ENCODE results near the gene VPS26C.

The VPS26C gene

DNA sequence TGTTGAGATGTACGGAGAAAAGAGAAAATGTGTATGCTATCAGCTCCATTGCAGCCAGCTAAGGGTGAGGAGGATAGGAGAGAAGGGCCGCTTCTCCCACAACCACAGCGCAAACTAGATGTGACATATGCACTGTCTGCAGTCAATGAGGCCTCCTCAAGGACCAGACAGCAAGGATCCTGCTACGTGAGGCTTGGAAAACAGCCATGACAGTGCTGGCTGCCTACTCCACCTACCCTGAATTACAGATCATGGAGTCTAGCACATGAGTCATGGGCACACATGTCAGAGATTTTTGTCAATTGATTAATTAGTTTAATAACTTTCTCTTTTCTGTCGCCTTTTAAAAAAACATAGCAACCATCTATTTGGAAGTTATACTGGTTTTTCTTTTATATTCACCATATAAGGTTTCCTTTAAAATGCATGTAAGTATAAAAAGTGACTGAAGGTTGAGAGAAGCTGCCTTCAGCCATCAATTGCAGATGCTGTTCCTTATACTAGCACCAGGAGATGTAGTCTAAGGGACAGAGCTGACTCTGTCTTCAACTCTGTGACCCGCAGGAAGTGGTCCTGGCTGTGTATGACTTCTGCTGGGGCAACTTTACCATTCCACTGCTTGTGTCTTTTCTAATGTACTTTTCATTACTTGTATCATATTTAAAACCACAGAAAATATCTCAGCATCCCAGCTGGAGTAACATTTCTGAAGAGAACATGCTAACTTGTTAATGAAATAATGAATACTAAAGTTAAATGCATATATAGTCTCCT is 3.1 kb downstream of the VPS26C start:
- no peak for DNase-seq

DNA sequence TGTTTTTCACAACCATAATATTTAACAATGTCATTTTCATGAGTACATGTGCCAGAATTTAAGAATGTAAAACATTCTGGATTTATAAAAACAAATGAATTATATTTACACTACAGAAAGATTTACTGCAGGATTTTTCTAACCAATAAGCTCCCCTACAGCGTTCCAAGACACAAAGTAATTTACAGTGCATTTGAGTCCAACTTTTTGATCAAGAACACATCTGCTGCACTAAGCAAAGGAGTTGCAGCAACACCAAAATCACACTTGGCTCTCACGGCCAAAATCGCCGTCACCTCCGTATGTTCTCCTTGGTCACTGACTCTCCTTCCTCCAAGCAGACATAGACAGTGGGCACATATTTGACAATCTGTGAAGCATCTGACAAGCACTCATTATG is 7.7 kb downstream of the VPS26C start:
- DNase-seq: no peak

DNA sequence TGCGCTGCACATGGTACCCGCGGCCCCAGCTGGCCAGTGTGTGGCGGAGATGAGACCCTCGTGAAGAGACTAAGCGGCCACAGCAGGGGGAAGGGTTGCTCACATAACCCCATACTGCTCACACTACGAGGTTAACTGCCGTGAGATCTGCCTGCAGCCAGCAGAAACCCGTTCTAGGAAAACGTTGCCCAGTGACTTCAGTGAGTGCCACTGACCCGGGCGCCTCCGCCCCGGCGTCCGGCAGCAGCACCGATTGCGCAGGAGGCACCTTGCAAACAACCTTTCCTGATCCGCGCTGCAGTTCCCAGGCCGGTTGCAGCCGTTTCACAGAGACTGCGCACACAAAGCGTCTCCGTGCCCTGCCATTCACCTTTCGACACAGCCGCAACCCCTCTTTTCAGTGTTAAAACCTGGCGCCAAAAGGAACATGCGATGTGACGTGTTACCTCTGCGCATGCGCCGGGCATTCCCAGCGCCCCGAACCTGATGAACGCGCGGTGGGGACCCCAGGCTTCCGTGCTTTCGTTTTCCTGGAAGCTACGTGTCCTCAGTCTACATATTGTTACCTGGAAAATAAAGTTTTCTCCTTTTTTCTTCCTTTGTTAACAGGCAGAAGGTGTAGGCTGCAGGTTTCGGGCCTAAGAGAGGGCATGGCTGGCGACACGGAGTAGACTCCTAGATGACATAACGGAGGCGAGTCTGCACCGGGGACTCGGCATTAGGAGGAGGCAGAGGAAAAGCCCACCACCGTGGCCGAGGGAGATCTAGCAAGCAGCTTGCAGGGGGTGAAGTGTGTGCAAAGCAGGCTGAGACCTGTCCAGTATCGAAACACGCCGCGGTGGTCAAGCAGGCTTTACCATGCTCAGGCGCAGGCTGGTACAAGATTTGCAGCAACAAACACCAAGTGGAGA is 8.9 kb downstream of the VPS26C start:
- peak; percentile 81 for DNase-seq

- DNase-seq: peak; percentile 8
Measured at GRCh38 chr21:37257511-37257966, 9.6 kb downstream of the VPS26C start.

DNA sequence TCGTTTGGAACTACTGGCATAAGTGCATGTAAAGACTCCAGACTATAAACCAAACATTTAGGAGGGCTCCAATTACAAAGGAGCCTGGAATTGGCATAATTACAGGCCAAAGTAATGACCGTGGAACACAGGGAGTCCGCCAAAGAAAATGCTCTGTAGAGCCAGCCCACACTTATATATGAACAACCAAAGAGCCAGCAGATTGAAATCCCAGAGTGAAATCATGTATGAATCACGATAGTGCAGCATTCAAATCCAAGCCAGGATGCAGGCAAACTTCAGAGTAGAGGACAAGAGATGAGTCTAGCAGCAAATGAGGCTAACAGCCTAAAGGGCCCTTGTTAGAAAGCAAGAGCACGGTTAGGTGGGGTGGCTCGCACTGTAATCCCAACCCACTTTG is 13.1 kb downstream of the VPS26C start:
- DNase-seq: no peak

GRCh38 chr21:37251294-37251634 is 15.9 kb downstream of the VPS26C start:
- no peak for DNase-seq

- DNase-seq: no peak
Measured at GRCh38 chr21:37249112-37249904, 17.8 kb downstream of the VPS26C start.

- no peak for DNase-seq
Measured at GRCh38 chr21:37248298-37248697, 18.8 kb downstream of the VPS26C start.

DNA sequence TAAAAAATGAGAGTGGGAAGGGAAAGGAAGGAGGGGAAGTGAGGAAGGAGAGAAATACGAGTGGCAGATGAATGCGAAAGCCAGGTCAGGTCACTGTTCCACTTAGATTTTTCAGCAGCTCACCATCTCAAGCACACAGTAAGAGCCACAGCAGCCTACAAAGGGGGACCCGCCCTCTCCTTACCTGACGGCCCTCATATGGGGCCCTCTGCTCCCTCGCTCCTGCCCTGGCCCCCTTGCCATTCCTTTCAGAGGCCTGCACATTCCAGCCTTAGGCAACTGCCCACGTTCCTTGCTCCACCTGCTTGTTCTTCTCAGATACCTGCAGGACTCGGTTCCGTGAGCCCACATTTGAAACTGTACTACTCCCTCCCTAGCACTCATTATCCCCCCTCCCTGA is 22.0 kb downstream of the VPS26C start:
- DNase-seq: no peak

DNA sequence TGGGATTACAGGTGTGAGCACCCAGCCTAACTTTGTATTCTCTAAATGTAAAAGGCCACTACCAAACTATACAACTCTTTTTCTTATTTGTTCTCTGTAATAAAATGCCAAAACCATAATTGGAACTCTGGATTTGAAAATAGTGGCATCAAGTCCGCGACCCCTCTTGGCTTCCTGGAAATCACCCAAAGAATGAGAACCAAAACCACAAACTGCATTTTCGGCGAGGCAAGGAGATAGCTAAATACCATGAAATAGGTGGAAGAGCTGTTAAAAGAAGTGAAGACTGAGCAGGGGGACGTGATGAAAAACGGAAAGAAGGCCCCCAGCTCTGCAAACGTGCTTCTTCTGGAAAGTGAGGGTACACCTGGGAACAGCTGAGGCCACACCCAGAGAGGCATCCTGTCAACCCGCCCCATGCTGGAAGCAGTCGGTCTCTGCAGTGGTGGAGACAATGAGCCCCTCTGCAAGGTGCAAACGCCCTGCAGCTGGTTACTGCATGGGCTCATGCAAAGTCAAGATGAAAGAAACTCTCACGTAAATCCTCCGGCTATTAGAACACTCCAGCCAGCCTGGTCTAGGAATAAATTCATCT is 22.5 kb downstream of the VPS26C start:
- peak; percentile 28 for DNase-seq

- no peak for DNase-seq
Measured at GRCh38 chr21:37243961-37244360, 23.2 kb downstream of the VPS26C start.

GRCh38 chr21:37241426-37241825 is 25.7 kb downstream of the VPS26C start:
- DNase-seq: no peak

DNA sequence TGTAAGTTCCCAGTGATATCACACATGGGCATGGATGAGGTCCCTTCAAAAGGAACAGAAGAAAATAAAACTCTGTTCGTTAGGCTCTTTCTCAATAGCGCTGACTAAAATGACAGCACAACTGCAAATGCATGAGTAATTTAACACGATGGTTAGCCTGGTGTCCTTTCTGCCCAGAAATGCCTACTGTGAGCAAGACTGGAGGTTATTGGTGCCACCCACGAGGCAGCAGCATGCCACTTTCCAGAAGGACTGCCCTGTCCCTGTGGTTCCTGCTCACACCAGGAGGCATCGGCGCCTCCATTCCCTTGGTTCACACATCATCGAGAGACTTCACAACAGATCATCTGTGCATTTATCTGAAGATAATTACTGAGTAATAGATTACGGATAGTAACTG is 26.2 kb downstream of the VPS26C start:
- DNase-seq: no peak

DNA sequence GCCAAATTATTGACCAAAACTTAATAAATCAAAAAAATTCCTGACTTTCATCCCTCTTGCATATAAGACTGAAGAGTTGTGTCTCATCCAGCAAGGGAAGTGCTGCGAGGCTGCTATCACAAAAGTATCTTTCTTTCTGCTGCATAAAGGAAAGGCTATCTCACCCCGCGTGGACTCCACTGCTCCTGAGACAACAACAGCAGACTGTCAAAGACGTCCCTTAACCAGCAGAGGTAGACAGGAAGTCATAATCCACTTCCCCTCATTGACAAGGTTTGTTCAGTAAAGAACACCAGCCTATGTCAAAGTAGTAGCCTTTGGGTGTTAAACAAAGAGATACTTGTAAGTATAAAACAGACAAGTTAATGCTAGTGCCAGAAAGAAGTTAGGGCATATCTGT is 29.4 kb downstream of the VPS26C start:
- peak; percentile 19 for DNase-seq

- no peak for DNase-seq
Measured at GRCh38 chr21:37237346-37237745, 29.8 kb downstream of the VPS26C start.

DNA sequence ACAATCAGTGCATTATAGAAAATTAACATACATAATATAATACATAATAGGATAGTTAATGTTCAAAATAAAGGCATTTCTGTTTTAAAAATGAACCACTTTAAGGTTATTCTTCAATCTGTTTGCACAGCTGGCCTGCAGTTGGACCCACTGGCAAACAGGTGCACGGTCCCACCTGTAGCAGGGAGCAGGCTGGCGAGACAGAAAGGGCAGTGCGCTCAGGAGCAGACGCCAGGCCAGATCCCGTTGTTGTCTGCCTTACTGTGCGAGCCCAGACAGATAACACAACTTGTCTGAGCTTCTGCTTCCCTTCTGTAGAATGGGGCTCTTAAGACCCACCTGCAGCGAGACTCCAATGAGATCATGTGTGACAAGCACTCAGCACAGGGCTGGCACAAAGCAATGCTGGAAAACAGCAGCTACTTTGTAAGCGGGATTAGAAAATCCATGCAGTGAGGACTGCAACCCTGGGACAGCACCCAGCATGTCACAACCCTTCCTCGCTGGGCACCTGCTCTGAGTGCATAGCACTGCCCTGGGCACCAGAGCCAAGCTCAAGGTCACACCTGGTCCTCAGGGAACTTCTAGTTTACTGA is 33.5 kb downstream of the VPS26C start:
- no peak for DNase-seq

DNA sequence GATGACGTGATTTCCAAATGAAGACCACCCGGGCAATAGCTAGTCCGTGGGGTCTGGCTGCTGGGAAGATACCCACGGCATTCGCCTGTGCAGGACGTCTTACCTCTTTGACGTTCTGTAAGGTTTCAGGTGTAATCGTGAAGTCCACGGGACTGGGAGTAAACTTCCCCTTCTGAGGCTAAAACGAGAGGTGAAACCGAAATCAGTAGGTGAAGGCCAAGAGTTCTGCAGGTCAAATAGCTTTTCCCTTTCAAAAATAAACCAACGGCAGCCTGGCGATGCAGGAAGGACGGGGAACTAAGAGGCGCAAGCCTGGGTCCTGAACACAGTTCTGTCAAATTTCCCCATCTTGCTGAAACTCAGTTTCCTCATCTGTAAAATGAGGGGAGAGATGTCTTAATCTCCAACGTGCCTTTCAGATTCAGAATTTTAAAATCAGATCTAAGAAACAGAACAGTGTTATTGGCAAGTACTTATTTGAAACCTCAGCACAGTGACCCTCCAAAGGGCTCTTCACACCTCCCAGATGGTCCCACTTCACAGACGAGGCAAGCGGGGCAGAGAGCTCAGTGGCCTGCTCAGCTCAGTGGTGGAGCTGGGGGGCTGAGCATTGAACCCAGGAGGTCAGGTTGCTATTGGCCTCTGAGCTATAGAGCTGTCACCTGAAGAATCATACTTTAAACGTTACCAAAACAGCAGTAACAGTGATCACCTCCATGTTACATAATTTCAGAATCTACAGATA is 34.7 kb downstream of the VPS26C start:
- DNase-seq: no peak

DNA sequence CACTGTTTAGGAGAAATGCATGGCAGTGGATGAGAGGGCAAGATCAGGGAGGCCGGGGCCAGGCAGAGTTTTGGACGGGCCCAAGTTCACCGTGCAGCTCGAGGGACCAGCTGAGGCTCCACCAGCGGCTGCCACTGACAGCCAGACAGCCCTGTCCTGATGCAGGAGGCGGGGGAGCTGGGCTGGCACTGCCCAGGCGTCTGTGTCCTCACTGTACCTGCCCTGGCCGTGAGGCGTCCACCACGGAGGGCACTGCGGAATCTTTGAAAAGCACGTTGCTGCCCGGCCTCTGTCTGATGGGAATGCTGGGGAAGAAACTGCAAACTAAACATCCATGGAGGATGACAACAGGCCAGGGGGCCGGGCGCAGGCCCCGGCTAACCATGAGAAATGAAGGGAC is 35.5 kb downstream of the VPS26C start:
- DNase-seq: no peak

GRCh38 chr21:37231249-37231645 is 35.9 kb downstream of the VPS26C start:
- DNase-seq: no peak

DNA sequence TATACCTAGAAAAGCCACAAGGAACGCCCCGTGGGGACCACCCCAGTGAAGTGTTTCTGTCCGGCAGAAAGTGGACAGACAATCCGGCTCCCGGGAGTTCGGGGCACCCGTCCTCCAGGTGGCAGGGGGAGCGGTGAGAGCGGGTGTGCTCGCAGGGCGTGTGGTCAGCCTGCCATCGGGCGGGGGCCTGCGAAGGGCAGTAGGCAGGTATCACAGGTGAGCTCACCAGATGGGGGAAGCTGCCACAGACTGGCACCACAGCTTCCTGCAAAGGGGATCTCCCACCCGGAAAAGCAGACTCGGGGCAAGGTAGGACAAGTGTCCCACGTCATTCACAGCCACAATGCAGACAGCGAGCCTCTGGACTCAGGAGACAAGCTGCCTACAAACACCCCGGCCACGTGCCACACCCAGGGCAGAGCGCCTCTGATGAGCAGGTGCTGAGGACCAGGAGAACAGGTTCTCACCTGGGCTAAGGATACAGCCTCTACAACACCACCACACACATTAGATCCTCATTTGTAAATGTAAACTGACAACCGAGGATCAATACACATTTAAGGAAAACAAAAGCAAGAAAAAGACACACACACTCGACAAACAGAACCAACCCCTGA is 36.4 kb downstream of the VPS26C start:
- no peak for DNase-seq

DNA sequence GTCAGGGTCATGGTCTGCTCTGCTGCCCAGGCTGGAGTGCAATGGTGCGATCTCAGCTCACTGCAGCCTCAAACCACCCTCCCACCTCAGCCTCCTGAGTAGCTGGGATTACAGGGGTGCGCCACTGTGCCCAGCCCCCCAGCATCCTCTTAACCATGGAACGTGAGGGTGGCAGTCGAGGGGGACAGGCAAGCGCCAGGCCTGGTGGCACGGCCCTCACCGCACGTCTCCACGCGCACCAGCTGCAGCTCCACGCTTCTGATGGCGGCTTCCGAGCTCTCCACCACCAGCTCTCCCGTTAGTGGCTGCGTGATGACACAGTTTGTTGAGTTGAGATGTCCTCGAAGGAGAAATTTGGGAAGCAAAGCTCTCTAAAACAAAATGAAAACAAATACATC is 39.1 kb downstream of the VPS26C start:
- no peak for DNase-seq

Data from CD4-positive, alpha-beta T cell treated with Interleukin-17A for 4 hours (primary cell).